ENCODE measurements around the gene SLC29A1.
"Not testable (repeated sequence)": the region's sequence is repeated elsewhere in the genome, so short reads cannot be mapped to it uniquely, and the experiment has no call there.

The SLC29A1 gene

GRCh38 chr6:44185953-44186634 lies 37.3 kb upstream of the SLC29A1 start:
- H3K4me3 ChIP-seq, result no peak overlapping the region
- no peaks in the 10 kb centered on the region for H3K4me1 ChIP-seq
- H3K9me3 ChIP-seq, result no peaks in the 10 kb centered on the region
- DNase-seq (ENCODE audit: low spot score in 2 of 2), result no peak
- in situ Hi-C loops (cut with MboI; ENCODE audit: low sequenced_read_pairs), result no loop called here
- H3K27me3 ChIP-seq (ENCODE audit: low read depth), result peaks cover 3% of the 10 kb centered on the region; the same call in 1 of the 2 replicates
- no peaks in the 10 kb centered on the region for H3K36me3 ChIP-seq (replicated peaks)

GRCh38 chr6:44186635-44187025 lies 36.8 kb upstream of the SLC29A1 start:
- H3K9me3 ChIP-seq, result no peaks in the 10 kb centered on the region
- peaks cover 3% of the 10 kb centered on the region; the same call in 1 of the 2 replicates for H3K27me3 ChIP-seq (ENCODE audit: low read depth)
- no peak overlapping the region for H3K4me3 ChIP-seq
- no peaks in the 10 kb centered on the region for H3K4me1 ChIP-seq
- in situ Hi-C loops (cut with MboI; ENCODE audit: low sequenced_read_pairs), result no loop called here
- no peak for DNase-seq (ENCODE audit: low spot score in 2 of 2)
- H3K36me3 ChIP-seq (replicated peaks), result no peaks in the 10 kb centered on the region

- Histone ChIP-seq H3K9me3 (no peaks in the 10 kb centered on the region), H3K27me3 (ENCODE audit: low read depth) (peaks cover 3% of the 10 kb centered on the region; the same call in 1 of the 2 replicates), H3K4me3 (no peak overlapping the region), H3K4me1 (no peaks in the 10 kb centered on the region), H3K36me3 (replicated peaks) (no peaks in the 10 kb centered on the region)
- in situ Hi-C loops (cut with MboI; ENCODE audit: low sequenced_read_pairs), result no loop called here
- no peak for DNase-seq (ENCODE audit: low spot score in 2 of 2)
Measured at GRCh38 chr6:44188819-44189218, 34.6 kb upstream of the SLC29A1 start.

- Histone ChIP-seq H3K4me1 (no peaks in the 10 kb centered on the region), H3K4me3 (no peak overlapping the region), H3K36me3 (replicated peaks) (no peaks in the 10 kb centered on the region), H3K27me3 (ENCODE audit: low read depth) (peaks cover 3% of the 10 kb centered on the region; the same call in 1 of the 2 replicates), H3K9me3 (no peaks in the 10 kb centered on the region)
- in situ Hi-C loops (cut with MboI; ENCODE audit: low sequenced_read_pairs), result no loop called here
- no peak for DNase-seq (ENCODE audit: low spot score in 2 of 2)
Measured at GRCh38 chr6:44189257-44189656, 34.1 kb upstream of the SLC29A1 start.

GRCh38 chr6:44190715-44191114 lies 32.7 kb upstream of the SLC29A1 start:
- H3K27me3 ChIP-seq (ENCODE audit: low read depth), result no peaks in the 10 kb centered on the region
- in situ Hi-C loops (cut with MboI; ENCODE audit: low sequenced_read_pairs), result no loop called here
- H3K4me3 ChIP-seq, result no peak overlapping the region
- no peaks in the 10 kb centered on the region for H3K36me3 ChIP-seq (replicated peaks)
- H3K4me1 ChIP-seq, result no peaks in the 10 kb centered on the region
- no peaks in the 10 kb centered on the region for H3K9me3 ChIP-seq
- DNase-seq (ENCODE audit: low spot score in 2 of 2), result no peak

- no peaks in the 10 kb centered on the region for H3K27me3 ChIP-seq (ENCODE audit: low read depth)
- H3K36me3 ChIP-seq (replicated peaks), result no peaks in the 10 kb centered on the region
- no peaks in the 10 kb centered on the region for H3K9me3 ChIP-seq
- H3K4me3 ChIP-seq, result no peak overlapping the region
- no peaks in the 10 kb centered on the region for H3K4me1 ChIP-seq
- DNase-seq (ENCODE audit: low spot score in 2 of 2), result no peak
- in situ Hi-C loops (cut with MboI; ENCODE audit: low sequenced_read_pairs), result no loop called here
Measured at GRCh38 chr6:44192428-44193041, 30.9 kb upstream of the SLC29A1 start.

- Histone ChIP-seq H3K4me1 (no peaks in the 10 kb centered on the region), H3K27me3 (ENCODE audit: low read depth) (no peaks in the 10 kb centered on the region), H3K36me3 (replicated peaks) (no peaks in the 10 kb centered on the region), H3K4me3 (no peak overlapping the region), H3K9me3 (no peaks in the 10 kb centered on the region)
- in situ Hi-C loops (cut with MboI; ENCODE audit: low sequenced_read_pairs), result no loop called here
- DNase-seq (ENCODE audit: low spot score in 2 of 2), result no peak
Measured at GRCh38 chr6:44193307-44193910, 30.0 kb upstream of the SLC29A1 start.

- Histone ChIP-seq H3K36me3 (replicated peaks) (no peaks in the 10 kb centered on the region), H3K27me3 (ENCODE audit: low read depth) (no peaks in the 10 kb centered on the region), H3K4me3 (no peak overlapping the region), H3K4me1 (no peaks in the 10 kb centered on the region), H3K9me3 (no peaks in the 10 kb centered on the region)
- DNase-seq (ENCODE audit: low spot score in 2 of 2), result no peak
- in situ Hi-C loops (cut with MboI; ENCODE audit: low sequenced_read_pairs), result no loop called here
Measured at GRCh38 chr6:44194326-44194725, 29.1 kb upstream of the SLC29A1 start.

GRCh38 chr6:44196351-44196750 lies 27.0 kb upstream of the SLC29A1 start:
- DNase-seq (ENCODE audit: low spot score in 2 of 2); H3K4me1 ChIP-seq; H3K4me3 ChIP-seq; H3K36me3 ChIP-seq (replicated peaks); H3K27me3 ChIP-seq (ENCODE audit: low read depth); in situ Hi-C loops (cut with MboI; ENCODE audit: low sequenced_read_pairs); H3K9me3 ChIP-seq: not testable (repeated sequence)

- H3K4me1 ChIP-seq, result peaks cover 5% of the 10 kb centered on the region; the same call in 1 of the 2 replicates
- H3K36me3 ChIP-seq (replicated peaks), result no peaks in the 10 kb centered on the region
- H3K9me3 ChIP-seq, result no peaks in the 10 kb centered on the region
- in situ Hi-C loops (cut with MboI; ENCODE audit: low sequenced_read_pairs), result no loop called here
- no peak for DNase-seq (ENCODE audit: low spot score in 2 of 2)
- no peaks in the 10 kb centered on the region for H3K27me3 ChIP-seq (ENCODE audit: low read depth)
- no peak overlapping the region for H3K4me3 ChIP-seq
Measured at GRCh38 chr6:44198684-44199083, 24.7 kb upstream of the SLC29A1 start.

- H3K4me3 ChIP-seq, result no peak overlapping the region
- H3K9me3 ChIP-seq, result no peaks in the 10 kb centered on the region
- H3K27me3 ChIP-seq (ENCODE audit: low read depth), result no peaks in the 10 kb centered on the region
- no peaks in the 10 kb centered on the region for H3K36me3 ChIP-seq (replicated peaks)
- H3K4me1 ChIP-seq, result peaks cover 5% of the 10 kb centered on the region; the same call in 1 of the 2 replicates
- in situ Hi-C loops (cut with MboI; ENCODE audit: low sequenced_read_pairs), result no loop called here
- no peak for DNase-seq (ENCODE audit: low spot score in 2 of 2)
Measured at GRCh38 chr6:44199883-44200282, 23.5 kb upstream of the SLC29A1 start.

- DNase-seq (ENCODE audit: low spot score in 2 of 2), result no peak
- no peak overlapping the region for H3K4me3 ChIP-seq
- in situ Hi-C loops (cut with MboI; ENCODE audit: low sequenced_read_pairs), result no loop called here
- H3K4me1 ChIP-seq, result peaks cover 5% of the 10 kb centered on the region; the same call in 1 of the 2 replicates
- no peaks in the 10 kb centered on the region for H3K36me3 ChIP-seq (replicated peaks)
- H3K27me3 ChIP-seq (ENCODE audit: low read depth), result no peaks in the 10 kb centered on the region
- H3K9me3 ChIP-seq, result no peaks in the 10 kb centered on the region
Measured at GRCh38 chr6:44201200-44201599, 22.2 kb upstream of the SLC29A1 start.

GRCh38 chr6:44201638-44202303 lies 21.6 kb upstream of the SLC29A1 start:
- no peaks in the 10 kb centered on the region for H3K36me3 ChIP-seq (replicated peaks)
- no peak overlapping the region for H3K4me3 ChIP-seq
- no peaks in the 10 kb centered on the region for H3K9me3 ChIP-seq
- no peaks in the 10 kb centered on the region for H3K27me3 ChIP-seq (ENCODE audit: low read depth)
- H3K4me1 ChIP-seq, result peaks cover 10% of the 10 kb centered on the region
- in situ Hi-C loops (cut with MboI; ENCODE audit: low sequenced_read_pairs), result no loop called here
- DNase-seq (ENCODE audit: low spot score in 2 of 2), result no peak
